Left forelimb (tissue), 1 donor: ENCODE results near the gene ADAMTSL1.

ENCODE experiments used
- DNase-seq: peaks from one replicate; pipeline ENCODE4 v3.0.0-alpha.2; 2018; ENCODE audit warnings: low spot score

The ADAMTSL1 gene

DNA sequence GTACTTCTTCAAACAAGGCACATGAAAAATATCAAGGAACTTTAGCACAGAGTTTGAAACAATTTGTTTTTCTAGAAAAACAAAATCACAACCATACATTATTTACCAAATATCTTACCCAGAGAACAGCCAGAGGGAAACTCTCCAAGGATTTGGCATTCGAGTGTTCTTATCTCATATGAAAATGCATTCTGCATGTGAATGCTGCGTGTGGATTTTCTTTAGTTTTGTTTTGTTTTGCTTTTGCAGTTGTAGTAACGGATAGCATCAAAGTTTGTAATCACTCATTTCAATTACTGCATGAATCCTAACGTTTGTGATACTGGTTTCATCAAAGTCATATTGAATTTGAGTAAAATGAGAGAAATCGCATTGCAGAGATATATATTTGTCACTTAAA lies 28.0 kb downstream of the ADAMTSL1 start:
- no peak for DNase-seq

GRCh38 chr9:18502546-18502945 lies 28.6 kb downstream of the ADAMTSL1 start:
- DNase-seq: no peak

DNA sequence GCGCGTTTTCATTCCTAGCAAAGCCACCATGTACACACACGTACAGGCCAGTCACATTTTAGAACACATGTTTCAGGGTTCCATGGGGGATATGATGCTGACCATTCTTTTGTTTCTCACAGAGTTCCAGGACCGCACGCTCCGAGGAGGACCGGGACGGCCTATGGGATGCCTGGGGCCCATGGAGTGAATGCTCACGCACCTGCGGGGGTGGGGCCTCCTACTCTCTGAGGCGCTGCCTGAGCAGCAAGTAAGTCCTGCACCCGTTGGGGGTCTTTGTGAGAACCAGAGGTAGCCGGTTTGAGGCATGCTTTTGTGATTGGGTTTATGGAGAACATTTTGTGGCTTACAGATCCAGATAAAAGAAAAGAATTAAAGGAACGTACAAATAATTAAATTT lies 30.8 kb downstream of the ADAMTSL1 start:
- DNase-seq: no peak

DNA sequence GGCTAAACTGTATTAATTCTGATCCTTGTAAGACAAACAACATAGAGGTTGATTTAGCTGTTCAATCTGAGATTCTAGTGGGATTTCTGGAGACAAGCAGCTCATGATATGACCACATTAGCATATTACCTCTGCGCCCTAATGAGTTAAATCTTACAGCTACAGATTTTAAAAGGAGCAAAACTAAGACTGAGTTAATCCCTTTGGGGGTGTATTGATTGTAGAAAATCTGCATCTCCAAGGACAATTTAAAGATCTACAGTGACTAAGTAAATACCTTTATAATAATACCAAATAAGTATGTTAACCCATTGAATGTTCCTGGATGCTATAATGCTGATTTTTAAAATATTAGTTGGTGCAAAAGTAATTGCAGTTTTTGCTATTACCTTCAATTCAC lies 33.2 kb downstream of the ADAMTSL1 start:
- no peak for DNase-seq

DNA sequence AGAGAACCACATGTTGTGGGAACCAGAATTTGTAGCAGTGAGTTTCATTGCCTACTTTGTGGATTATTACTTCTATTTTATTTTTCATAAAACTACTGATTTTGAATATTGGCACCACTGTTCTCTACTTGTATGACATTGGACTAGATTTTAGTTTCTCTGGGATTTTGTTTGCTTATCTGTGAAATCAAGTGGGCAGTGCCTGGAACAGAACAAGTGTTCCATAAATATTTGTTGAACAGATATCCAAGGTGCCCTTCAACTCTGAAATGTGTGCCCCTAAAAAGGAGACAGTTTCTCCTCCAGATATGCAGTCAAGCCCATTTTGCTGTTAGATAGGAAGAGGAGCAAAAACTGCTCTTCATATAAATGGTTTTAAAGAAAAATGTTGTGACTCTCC lies 42.6 kb downstream of the ADAMTSL1 start:
- no peak for DNase-seq

- DNase-seq: no peak
Observed at GRCh38 chr9:18516965-18517364, 43.0 kb downstream of the ADAMTSL1 start.

DNA sequence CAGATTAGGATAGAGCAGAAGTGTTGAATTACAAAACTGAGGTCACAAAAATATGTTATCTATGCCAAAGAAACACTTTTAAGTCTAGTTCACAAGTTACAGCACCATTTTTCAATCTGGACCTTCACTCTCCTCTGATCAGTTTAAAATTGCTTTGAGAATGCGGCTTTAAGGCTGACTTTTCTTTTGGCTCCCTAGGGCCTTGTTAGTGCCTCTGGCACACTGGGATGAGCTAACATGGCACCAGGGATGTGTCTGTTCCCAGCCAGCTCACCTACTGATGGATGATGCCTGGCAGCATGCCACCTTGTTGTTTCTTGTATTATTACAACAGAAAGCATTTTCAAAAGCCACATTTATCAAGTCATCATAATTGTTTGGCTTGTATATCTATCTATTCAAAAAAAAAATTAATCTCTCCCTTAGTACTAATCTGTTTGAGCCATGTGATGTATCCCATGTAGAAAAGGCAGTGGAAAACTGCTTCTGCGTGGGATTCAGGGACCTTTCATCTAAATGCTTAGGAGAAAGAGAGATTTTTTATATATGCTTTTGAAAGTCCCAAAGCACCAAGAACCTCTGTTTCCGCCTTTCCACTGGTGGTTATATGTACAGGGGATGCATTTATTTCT lies 46.6 kb downstream of the ADAMTSL1 start:
- no peak for DNase-seq

DNA sequence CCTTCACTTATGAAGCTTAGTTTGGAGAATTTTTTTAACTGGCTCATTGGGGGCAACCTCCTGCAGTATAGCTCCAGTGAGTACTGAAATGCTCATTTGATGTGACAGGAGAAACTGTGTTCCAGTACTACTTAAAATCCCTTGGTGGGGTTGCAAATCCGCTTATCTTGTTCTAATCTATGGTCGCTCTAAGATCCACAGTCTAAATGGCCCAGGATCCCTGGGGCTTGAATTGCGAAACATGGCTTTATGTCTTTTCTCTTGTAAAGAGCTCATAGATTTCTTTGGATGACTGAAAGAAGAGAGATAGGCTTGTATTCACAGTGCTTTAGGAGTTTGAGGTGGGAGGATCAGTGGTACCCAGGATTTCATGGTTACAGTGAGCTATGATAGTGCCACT lies 52.7 kb downstream of the ADAMTSL1 start:
- no peak for DNase-seq

- DNase-seq: no peak
Observed at GRCh38 chr9:18531136-18532065, 57.4 kb downstream of the ADAMTSL1 start.

DNA sequence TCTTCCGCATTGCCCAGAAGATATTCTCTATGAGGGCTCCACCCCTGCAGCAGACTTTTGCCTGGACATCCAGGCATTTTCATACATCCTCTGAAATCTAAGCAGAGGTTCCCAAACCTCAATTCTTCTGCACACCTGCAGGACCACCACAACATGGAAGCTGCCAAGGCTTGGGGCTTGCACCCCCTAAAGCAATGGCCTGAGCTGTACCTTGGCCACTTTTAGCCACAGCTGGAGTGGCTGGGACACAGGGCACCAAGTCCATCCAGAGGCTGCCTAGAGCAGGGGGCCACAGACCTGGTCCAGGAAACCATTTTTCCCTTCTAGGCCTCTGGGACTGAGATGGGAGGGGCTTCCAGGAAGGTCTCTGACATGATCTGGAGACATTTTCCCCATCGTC lies 60.7 kb downstream of the ADAMTSL1 start:
- DNase-seq: no peak

GRCh38 chr9:18536554-18536953 lies 62.6 kb downstream of the ADAMTSL1 start:
- DNase-seq: no peak

DNA sequence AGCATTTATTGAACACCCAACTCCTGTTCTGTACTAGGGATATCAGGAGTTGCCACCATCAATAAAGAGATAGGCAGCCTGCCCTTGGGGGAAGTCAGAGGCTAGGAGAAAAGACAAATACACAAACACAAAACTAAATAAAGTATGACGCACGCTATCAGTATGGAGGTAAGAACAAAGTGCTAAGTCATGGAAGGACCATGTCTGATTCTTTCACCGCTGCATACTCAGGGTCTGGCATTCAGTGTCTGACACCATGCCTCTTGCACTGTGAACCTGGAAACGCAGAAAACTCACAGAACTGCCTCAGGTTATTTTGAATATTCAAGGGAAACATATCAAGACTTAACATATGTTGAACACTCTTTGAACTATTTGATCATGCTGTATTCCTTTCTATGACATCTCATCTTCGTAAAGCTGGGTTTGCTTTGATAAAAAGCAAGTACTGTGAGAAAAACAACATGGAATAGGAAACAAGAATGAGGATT lies 65.3 kb downstream of the ADAMTSL1 start:
- DNase-seq: no peak

DNA sequence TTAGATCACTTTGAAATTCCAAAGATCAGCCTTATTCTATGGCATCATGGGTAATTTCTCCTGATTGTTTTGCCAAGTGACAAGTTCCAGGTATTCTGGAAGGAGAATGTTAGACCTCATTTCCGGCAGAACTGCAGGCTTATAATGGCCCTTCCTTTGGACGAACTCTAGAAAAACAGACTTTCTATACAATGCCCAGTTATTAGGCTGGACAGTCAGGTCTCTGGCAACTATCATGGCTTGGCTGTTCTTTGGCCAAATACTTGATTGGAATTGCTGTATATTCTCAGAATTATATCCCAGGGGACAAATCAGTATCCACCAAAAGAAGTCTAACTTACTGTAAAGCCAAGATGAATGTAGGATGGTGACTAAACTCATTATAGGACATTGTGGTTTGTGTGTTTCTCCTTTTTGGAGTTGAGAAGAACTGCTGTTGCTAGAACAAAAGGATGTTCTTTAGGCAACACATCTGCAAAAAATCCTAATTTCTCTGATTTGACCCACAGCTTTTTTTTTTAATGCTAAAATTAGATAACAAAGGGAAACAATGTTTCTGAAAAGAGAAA lies 69.0 kb downstream of the ADAMTSL1 start:
- DNase-seq: no peak

GRCh38 chr9:18543406-18544192 lies 69.6 kb downstream of the ADAMTSL1 start:
- DNase-seq: no peak

- DNase-seq: no peak
Observed at GRCh38 chr9:18544456-18544855, 70.5 kb downstream of the ADAMTSL1 start.

- no peak for DNase-seq
Observed at GRCh38 chr9:18545636-18546360, 71.8 kb downstream of the ADAMTSL1 start.

GRCh38 chr9:18548456-18548855 lies 74.5 kb downstream of the ADAMTSL1 start:
- DNase-seq: no peak

DNA sequence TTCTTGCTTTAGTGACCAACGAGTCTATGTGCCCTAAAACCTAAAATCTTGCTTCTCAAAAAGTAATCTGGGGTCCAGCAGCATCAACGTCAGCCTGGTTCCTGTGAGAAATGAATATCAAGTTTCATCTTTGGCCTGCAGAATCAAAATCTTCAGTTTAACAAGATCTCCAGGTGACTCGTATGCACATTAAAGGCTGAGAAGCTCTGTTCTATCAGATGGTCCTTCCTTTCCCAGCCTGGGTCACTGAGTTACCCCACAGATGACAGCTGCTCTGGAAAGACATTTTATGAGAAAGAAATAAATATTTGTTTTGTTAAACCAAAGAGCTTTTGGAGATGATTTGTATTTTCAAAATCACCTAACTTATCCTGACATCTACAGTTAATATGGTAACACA lies 75.8 kb downstream of the ADAMTSL1 start:
- no peak for DNase-seq

GRCh38 chr9:18550286-18550685 lies 76.3 kb downstream of the ADAMTSL1 start:
- DNase-seq: no peak

GRCh38 chr9:18554244-18554643 lies 80.3 kb downstream of the ADAMTSL1 start:
- DNase-seq: no peak

DNA sequence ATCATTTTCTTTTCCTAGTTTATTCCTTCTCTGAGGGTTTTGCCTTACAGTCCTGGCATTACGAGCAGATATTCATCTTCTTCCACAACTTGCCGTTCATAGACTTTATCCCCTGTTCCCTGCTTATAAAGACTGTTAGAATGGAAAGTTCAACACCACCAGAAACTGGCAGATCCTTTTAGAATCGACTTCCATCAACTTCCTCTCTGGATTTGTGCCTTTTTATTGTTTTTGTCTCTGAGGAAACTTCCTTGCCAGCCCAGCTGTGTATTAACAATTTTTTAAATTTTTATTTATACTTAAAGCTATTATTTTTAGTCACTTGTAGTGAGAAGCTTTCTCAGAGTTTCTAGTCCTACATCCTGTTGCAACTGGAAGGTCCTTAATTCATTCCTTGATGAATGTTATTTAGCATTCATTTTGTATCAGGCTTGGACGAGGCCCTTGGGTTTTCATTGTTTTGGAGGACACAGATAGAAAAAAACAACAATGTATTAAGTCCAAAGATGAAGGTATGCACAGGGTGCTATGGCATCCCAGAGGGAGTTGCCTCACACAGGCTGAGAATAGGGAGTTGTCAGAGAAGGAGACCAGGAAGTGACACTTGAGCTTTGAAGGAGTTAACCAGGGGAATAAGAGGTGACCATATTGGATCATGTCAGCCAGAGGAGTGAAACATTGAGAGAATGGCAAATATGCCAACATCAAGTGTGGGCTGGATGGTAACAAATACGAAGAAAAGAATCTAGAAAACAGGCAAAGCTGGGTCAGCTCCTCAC lies 81.3 kb downstream of the ADAMTSL1 start:
- DNase-seq: no peak
